ENCODE data around the gene IRX4. TPM values are rescaled to one million over a fixed set of nuclear protein-coding genes. Genes with fewer than 3 reads are reported as not detected.

IRX4 gene
- total RNA-seq, result not detected in 2 replicates

GRCh38 chr5:1882337-1883119 lies at the start of gene IRX4:
Gene IRX4, minus strand, starts transcription at chr5:1882925. Its CDS starts 278 bp downstream, at chr5:1882647.

Other genes with a start within 250 kb of the IRX4 start
- gene MRPL36, start 83.1 kb downstream of the IRX4 start, total RNA-seq, result 48.1 and 76.0 TPM in 2 replicates
- 33.0 and 34.0 TPM in 2 replicates for gene NDUFS6, start 81.5 kb downstream of the IRX4 start, total RNA-seq

Data from smooth muscle cell of bladder (primary cell).